HG03469 (cell line): Measurements from ENCODE around the gene CCNY.

Experiments used
- ATAC-seq: cut with Tn5 transposase; IDR thresholded peaks from one replicate; pipeline ENCODE4 v1.9.1; 2021; ENCODE audit warnings: mild to moderate bottlenecking, moderate library complexity, moderate number of reproducible peaks; ENCODE audit not compliant: unreplicated experiment

The CCNY gene

DNA sequence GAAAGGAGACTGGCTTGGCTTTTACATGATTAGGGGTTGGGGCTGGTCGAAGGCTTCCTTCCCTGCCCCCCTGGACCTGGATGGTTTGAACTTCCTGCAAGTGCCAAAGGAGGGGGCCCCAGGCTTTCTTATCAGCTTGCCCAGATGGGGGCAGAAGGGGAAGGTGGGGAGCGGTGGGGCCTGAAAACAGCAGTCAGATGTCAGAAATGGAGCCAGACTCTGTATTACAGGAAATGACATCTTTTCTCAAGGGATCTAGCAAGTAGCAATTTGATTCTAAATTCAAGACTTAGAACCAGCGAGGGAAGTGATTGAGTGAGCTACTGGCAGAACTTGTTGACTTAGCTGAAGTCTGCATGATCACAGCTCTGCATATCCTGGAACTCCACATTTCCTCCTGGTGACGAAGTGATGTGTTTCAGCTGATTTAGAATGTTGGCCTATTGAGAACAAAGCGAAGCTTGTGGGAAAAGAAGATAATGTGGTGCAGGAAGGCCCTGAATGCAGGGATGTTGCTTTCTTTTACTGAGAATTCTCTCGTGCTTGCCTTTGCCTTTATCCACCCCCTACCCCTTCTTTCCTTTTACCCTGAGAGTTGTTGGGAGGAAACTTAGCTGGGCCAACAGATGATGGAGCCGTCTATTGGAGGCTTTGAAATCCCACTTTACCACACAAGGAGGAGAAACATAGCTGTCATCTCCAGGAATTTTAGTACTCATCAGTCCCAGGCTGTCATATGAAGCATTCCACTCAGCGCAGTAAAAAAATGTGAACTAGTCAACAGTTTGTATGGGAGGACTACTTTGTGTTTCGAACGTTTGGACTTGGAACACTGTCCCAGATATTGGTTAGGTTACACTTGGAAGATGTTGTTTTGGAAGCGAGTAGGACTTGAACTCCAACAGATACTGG lies 43.2 kb downstream of the CCNY start:
- peak; percentile 77 for ATAC-seq

DNA sequence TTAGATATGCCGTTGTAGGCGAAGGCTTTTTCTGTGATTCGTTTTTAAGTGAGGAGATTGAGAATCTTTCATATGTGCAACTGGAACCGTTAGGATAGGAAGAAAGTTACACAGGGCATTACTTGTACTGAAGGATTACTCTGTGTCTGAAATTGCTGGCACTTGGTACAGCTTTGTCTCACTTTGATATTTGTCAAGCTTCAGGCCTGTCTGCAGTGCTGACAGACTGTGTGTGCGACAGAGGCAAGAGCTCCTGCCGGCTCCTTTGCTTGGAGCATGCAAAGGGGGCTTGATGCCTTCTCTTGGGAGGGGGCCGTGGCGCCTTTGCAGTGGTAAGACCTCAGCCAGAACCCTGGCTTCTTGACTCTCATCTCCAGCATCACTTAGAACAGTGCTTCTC lies 45.8 kb downstream of the CCNY start:
- no peak for ATAC-seq

DNA sequence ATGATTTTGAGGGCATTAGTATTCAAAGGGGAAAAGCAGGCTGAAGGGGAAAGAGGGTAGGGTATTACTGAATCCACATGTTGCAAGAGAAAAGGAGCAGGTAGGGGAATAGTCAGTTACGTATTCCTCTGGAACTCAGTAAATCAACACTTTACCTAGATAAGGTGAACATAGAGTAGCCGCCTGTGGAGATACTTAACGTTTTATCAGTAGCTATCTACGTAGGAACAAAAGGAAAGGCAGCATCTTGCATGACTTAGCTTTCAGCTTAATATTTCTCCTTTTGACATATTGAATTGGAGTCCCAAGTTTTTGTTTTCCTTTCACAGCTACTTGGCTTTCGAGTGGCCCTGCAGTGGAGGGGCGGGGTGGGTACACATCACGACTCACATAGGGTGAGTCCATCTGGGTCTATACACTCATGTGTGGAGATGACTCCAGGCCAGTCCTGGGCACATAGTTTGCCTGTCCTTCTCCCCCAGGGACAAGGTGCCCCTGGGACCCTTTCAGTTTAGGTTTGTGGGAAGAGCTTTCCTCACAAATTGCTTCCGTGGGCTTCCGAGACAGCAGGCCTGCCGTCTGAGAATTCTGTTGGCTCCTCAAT lies 48.1 kb downstream of the CCNY start:
- no peak for ATAC-seq

DNA sequence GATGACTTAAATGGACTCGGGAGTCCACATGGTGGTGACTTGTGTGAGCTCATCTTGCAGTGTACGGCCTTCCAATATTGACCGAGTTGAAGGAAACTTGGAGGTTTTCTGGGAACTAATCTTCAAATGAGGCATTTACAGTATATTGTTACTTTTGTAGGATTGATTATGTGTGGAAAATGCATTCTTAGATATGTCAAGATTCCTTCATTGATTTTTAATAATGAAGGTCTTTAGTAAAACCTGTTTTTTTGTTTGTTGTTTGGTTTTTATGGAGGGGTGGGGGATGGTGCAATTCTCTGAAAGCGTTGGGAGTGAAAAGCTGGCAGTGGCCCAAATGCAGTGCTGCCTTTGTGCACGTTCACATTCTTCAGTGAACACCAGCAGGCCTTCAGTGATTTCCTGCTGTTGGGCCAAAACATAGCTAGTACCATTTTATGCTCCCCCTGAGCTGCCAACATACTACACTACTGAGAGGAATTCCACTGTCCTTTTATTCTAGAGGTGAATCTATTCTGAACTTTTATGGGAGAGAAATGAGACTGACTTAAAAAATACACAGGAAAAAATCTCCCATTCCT lies 50.4 kb downstream of the CCNY start:
- no peak for ATAC-seq

DNA sequence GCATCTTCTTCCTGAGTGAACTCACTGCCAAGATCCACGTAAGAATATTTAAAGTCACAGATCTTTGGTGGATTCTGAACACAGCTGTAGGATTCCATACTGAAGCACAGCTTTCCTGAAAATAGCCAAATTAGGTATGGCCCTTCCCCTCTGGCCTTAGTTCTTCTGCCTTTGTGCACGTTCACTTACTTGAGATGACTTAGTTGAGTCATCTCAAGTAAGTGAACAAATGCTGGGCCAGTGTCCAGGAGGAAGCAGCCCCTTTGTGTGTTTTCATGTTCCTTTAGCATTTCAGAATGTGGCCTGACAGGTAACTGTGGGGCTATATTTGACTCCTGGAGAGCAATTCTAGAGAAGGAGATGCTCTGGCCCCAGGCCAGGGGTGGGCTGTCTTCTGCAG lies 51.5 kb downstream of the CCNY start:
- peak; percentile 82 for ATAC-seq

DNA sequence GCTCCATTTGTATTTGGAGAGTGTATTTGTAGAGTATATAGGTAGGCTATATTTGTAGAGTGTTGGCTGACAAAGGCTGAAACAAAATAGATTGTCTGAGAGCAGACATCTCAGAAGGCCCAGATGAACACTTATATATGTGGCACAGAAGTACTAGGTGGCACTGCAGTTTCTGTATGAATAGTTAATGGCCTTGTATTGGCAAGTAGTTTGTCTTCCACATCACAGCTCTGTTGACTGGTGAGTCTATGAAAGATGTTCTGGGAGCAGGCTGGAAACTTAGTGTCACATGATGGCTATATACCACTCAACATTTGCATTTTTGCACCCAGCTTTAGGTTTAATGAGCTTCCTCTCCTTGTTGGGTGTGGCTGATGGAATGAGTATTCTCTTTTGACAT lies 51.9 kb downstream of the CCNY start:
- ATAC-seq = peak; percentile 38

DNA sequence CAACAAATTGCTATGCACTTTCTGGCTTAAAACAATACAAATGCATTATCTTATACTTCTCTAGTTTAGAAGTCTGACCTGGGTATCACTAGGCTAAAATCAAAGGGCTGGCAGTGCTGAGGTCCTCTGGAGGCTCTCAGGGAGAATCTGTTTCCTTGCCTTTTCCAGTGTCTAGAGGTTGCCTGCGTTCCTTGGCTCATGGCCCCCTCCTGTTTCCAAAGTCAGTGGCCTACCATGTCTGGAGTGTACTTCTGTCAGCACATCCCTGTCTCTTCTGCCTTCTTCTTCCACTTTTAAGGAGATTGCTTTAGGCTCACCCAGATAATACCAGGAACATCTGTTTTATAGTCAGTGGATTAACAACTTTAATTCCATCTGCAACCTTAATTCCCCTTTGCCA lies 52.4 kb downstream of the CCNY start:
- ATAC-seq = no peak

DNA sequence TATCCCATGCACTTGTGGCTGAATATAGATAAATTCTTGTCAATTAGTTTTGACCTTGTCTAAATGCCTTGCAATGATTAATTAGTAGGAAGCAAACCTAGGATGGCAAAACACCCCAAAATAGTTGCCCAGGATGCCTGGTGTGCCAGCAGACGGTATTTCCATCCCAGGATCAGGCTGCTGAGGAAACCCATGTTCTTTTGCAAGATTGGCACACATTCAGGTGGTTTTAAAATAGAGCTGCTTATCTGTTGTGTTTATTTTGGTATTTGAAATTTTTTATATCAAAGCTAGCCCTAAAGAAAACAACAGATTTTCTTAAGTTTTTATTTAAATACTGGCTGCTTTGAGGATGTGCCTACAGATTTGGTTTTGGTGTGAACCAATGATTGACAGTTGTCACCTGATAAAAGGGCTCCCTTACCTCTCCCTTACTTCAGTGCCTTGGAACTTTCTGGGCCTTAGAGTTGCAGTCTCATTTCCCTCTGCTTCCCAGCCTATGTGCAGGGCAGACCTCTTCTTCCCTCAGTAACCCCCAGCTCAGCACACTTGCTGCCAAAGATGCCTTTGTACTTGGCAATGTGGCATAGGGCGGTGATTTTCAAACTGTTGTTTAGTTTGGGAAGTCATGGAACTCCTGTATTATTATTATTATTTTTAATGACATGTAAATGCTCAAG lies 54.0 kb downstream of the CCNY start:
- no peak for ATAC-seq

DNA sequence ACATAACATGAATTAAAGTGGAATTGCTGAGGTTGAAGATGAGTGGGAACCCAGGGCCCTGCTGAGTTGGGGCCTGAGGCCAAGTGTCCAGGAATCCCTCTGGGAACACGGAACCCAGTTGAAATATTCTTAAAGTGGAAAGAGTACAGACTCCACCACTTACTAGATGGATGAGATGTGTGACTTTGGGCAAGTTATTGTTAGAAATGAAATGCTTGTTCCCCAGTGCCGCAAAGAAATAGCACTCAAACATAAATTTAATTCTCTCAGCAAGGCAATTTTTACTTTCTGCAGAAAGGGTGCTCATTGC lies 54.5 kb downstream of the CCNY start:
- no peak for ATAC-seq

DNA sequence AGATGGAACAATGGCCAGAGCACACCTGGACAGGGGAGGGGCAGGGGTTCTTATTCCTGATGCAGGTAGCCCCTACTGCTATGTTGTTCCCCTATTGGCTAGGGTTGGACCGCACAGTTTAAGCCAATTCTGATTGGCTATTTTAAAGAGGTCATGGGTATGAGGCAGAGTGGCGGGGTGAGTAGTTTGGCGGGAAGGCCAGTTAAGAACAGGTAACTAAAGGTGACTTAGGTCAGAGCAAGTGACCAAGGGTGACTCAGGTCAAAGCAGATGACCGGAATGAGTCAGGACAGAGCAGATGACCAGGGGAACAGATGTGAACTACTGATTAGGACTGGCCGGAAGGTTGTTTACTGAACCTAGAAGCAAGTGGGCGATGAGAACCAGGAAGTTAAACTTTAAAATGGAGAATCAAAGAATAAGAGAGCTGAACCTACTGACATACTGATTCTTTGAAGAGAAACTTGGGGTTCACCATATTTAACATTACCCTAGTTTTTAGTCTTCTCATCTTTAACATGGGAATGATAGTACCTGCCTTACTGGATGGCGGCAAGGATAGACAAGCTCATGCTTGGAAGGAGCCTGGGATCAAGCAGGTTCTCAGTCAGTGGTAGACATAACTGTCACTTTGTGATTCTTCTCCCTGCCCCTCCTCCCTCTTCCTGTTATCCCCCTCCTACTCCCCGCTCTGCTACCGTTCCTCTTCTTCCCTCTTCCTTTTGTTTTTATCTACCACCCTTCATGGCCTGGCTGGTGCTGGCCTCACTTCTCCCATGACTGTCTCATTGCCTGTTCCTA lies 55.0 kb downstream of the CCNY start:
- no peak for ATAC-seq

DNA sequence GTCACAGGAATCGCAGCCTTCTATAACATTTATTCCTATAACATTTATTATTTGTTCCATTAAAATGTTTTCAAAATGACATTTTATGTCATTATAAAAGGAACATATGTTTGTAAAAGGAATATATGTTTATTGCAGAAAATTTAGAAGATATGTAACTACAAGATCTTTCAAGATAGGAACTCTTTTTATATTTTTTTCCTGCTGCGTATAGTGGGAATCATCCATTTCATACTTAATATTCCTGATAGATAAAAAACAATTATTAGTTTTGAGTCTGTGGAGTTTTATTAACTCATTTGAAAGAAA lies 55.6 kb downstream of the CCNY start:
- no peak for ATAC-seq

DNA sequence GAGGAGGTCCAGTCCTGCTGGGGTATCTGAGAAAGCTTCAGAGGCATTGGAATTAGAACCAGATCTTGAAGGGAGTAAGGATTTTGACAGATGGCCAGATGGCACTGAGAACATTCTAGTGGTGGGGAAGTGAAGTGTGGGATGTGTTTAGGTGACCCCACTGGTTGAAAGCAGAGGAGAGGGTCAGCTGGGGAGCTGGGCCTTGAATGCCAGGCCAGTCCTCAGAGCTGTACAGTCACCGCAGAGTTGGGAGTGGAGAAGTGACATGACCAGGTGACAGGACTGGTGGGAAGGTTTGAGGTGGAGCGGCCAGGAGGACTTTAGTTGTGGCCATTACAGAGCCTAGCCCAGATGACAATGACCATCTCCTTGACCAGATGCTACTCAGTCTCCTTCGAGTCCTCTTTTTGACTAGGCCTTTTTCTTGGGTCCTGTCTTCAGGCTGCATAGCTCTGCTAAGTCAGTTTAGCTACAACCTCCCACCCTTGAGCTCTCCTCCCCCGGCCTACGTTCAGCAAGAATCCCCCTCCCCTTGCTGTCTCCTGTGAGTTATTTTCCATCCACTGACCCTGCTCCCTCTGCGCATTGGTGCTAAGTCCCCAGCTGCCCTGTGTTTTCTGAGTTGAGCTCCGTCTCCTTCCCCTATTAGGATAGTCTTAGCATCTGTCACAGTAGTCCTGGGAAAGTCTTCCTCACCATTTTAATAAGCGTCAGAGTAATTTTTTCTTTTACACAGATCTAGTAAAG lies 56.3 kb downstream of the CCNY start:
- no peak for ATAC-seq

DNA sequence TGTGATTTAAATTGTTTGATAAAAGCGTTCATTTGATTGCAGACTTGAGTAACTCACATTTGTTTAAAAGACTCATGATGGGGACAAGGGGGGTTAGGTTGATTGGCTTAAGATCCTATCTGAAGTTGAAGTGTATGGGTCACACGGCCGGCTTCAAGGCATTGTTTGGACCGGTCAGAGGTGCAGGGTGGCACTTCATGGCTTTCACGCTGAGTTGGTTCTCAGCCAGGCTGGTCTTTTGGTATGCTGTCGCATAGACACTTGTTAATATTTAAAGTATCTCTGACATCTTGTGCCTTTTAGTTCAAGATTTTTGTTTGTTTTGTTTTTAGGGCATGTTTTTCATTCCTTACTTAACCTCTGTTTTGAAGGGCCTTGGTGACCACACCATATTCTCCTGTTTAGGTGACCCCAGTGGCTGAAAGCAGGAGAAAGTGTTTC lies 58.1 kb downstream of the CCNY start:
- no peak for ATAC-seq

DNA sequence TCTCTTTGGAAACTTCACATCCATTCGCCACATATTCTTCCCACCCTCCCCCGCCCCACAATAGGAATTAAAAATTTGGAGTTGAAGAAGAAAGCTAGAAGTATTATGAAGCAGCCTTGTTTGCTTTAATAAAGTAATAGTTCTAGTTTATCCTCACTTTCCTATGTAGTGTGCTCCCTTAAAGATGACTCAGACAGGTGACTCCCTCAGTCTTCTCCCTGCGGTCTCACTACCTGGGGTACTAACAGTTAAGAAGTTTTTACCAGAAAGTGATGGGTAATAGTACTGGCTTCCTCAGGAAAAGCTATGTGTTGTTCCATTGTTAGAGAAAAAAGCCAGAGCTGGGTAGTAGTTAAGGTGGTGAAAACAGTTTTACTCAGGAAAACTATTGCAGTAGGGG lies 58.6 kb downstream of the CCNY start:
- no peak for ATAC-seq

DNA sequence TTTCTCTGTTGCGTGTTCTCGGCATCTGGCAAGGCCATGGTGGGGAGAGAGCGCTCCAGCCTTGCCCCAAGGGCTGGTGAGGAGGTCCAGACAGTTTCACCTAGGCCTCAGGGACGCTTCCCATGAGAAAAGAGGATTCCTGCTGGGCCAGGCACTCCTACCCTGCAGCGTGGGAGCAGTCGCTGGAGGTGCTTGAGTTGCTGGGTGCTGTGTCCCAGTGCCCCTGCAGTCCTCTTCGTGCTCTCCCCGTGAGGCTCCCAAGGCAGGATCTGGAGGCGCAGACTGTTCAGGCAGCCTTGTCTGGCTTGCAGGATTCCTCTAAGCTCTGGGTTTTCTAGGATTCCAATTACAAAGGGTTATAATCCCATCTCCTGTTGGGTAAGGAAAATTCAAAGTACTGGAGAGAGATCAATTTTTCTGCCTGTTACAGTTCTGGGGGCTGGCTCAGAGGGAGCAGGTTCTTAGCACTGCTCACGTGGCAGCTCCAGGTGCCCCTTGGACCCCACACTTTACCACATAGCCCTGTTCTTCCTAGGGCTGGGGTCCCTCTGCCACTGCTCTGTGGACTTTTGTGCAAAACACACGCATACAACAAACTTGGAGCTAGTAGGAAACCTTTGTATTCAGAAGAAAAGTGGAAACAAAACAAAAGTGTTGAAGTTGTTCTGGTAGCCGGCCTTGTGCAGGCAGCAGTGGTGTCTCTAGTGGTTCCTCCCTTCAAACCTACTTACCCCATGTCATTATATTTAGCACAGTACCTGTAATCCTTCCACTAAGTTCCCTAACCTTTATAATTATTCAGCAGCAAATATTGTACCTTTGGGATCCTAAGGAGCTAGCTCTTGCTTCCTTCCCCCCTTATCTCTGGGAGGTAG lies 60.5 kb downstream of the CCNY start:
- no peak for ATAC-seq

DNA sequence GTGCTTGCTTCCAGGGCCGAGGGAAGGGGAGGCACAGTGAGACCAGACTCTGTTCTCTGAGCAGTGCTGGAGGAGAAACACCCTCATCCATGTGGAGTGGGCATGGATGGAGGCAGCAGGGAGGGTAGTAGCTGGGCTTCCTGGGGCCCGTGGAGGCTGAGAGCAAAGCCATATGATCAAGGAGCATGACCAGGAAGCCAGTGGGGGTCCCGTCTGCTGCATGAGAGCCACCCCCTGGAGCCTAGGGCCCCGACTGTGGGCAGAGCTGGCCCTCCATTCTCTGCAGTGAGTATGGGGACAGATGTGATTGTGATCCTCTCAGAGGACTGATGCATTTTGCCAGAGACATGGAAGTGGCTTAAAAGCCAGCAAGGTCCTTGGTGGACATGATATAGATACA lies 61.6 kb downstream of the CCNY start:
- no peak for ATAC-seq

DNA sequence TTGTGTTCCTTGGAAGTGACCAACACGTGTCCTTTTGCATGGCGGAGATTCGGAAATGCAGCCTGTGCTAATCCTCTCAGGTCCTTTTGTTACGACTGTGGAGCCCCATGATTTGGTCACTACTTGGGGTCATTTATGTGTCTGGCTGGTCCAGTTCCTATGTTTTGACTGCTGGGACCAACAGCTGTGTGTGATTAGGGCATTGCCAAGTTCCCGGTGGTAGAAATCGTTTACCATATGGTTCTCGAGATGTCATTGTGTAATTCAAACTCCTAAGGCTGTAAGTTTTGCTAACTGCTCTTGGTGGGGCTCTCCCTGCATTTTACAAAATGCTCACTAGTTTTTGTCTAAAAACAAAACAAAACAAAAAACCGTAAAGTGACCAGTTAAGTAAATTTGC lies 62.0 kb downstream of the CCNY start:
- ATAC-seq = no peak

DNA sequence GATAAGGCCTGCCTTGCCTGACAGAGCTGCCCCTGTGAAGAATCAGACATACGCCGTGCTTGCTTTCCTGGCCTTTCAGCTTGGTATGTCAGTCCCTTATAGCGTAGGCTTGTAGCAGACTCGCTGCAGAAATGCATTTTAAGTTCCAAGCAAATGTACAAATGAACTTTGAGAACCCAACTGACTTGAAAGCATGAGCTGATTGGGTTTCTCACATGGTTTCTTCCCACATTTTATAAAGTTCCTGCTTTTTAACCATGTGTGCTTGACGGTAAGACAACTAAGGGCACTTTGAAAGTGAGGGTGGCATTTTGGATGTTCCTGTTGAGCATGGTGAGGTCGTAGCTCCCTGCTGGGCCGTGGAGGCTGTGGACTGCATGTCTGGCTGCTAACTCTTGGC lies 62.6 kb downstream of the CCNY start:
- ATAC-seq = no peak

DNA sequence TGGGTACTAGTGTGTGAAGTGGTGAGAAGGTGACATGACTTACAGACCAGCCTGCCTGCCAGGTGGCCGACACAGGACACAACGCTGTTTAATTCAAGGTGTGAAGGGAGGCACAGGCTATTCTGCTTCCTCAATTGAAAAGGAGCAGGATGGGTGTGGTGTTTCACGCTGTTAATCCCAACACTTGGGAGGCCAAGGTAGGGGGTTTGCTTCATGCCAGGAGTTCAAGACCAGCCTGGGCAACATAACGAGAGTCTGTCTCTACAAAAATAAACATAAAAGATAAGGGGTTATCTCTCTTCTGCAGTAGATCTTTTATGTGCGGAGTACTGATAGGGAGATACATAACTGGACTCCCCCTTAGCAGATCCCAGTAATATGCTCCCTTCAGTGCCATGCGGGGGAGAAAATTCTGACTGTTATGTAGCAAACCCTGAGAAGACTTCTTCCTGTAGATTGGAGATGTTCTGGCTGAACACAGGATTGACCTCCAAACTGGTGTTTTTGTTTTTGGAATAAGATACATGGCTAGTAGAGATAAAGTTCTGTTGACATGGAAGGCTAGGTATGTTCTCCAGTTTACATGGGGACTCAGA lies 63.2 kb downstream of the CCNY start:
- ATAC-seq = no peak
